SIG-M5 treated with dmso at 0.1 percent for 504 hours (cell line): ENCODE data around the gene FAM110A.
"Not testable (repeated sequence)": the region's sequence is repeated elsewhere in the genome, so short reads cannot be mapped to it uniquely, and the experiment has no call there.

Experiments
- DNase-seq: peaks from one replicate; lab custom pipeline; 2025; ENCODE audit not compliant: unreplicated experiment; lab: John Stamatoyannopoulos, UW

Gene FAM110A

GRCh38 chr20:822651-823573 is 10.6 kb upstream of the FAM110A start:
- DNase-seq = no peak

DNA sequence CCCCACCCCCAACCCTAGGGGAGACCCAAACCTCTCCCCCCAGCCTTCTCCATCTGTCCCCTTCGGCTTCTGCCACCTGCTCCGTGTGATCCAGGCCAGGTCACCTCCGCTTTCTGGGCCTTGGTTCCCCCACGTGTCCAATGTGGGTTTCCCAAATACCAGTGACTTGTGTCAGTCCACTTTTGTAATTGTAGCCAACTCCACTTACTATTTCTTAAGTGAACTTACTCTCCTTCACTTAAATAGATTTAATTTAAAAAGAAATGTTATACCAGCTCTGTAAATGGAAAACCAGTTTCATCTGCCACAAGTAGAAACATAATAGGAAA is 10.0 kb upstream of the FAM110A start:
- no peak for DNase-seq

DNA sequence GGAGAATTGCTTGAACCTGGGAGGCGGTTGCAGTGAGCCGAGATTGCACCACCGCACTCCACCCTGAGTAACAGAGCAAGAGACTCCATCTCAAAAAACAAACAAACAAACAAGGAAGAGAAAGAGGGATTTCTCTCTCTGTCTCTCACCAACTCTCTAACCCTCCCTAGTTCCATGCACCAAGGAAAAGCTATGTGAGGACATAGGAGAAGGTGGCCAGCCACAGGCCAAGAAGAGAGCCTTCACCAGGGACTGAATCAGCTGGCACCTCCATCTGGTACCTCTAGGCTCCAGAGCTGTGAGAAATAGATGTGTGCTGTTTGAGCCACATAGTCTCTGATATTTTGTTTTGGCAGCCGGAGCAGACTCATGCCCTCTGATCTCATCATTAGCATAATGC is 9.0 kb upstream of the FAM110A start:
- DNase-seq = no peak

- no peak for DNase-seq
These were observed 8.6 kb upstream of the FAM110A start for GRCh38 chr20:824916-825315.

GRCh38 chr20:825710-826421 is 7.6 kb upstream of the FAM110A start:
- no peak for DNase-seq

DNA sequence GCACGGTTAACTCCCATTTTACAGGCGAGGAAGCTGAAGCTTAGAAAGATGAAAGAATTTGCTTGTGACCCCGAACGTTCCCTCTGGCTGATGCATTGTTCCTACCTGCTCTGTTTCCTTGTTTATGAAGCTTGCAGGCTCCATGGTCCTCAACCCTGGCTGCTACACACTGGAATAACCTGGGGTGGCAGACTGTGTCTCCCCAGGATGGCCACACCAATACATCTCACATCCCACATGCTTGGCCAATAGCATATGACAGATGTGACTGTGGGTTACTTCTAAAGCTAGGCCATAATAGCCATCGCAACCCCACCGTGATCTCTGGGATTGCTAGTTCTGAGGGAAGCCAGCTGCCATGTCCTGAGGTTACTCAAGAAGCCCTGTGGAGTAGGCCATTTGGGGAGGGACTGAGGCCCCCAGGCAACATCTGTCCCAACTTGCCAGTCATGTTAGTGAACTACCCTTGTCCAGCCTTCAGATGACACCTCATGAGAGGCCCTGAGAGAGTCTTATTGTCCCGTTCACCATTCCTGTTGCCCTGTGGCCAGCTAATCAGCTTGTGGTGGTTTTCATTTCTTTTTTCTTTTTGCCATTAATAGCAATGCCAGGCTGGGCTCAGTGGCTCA is 6.7 kb upstream of the FAM110A start:
- no peak for DNase-seq

DNA sequence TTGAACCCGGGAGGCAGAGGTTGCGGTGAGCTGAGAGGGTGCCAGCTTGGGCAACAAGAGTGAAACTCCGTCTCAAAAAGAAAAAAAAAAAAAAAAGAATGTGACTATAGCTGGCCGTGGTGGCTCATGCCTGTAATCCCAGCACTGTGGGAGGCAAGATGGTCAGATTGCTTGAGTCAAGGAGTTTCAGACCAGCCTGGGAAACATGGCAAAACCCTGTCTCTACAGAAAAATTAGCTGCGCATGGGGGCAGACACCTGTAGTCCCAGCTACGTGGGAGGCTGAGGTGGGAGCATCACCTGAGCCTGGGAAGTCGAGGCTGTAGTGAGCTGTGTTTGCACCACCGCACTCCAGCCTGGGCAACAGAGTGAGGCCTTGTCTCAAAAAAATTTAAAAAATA is 5.5 kb upstream of the FAM110A start:
- not testable (repeated sequence) for DNase-seq

DNA sequence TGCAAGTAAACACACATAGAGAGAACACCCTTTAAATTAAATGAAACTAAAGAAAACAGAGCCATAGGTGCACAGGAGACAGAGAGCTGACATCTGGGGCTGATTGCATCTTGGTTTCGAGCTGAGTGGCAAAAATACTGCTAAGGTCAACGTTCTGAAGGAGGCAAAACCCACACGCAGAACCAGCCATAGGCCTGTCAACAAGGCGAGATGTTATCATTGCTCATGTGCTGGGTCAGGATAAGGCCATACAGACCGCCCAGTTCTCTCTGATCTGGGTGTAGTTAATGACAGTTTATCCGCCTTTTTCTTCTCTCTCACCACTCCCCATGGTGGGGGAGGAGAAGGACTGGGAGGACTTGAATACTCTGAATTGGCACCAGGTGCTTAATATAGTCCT is 4.5 kb upstream of the FAM110A start:
- DNase-seq = no peak

- DNase-seq = peak; percentile 27
These were observed 4.0 kb upstream of the FAM110A start for GRCh38 chr20:829551-829950.

DNA sequence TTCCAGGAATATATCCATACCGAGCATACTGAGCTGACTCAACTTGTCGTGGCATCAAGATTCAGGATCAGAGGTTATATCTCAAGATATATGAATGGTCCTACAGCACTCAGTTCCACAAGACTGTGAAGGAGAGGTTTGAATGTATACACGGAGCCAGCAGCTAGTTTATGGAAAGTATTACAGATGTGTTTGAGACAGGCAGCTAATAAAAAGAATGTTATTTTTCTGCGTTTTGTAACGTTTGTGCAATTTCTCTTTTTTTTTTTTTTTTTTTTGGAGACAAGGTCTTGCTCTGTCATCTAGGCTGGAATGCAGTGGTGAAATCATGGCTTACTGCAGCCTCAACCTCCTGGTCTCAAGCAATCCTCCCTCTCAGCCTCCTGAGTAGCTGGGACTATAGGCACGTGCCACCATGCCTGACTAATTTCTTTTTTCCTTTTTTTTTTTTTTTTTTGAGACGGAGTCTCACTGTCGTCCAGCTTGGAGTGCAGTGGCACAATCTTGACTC is 3.4 kb upstream of the FAM110A start:
- peak; percentile 30 for DNase-seq

DNA sequence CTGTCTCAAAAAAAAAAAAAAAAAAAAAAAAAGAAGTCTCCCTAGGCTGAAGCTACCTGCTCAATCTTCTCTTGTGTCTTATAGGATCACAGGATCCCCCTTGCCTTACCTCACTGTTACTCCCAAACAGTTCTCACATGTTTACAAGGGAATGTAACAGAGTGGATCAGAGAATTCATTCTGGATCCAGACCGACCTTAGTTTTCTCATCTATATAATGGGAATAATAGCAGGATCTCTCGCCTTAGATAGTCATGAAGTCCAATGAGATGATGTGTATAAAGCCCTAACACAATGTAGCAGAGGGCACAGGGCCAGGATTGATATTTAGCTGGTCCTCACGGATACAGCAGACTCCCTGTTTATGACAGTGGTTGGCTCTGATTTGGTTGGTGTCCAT is 2.3 kb upstream of the FAM110A start:
- no peak for DNase-seq

- DNase-seq = no peak
These were observed 1.6 kb upstream of the FAM110A start for GRCh38 chr20:831956-832355.

DNA sequence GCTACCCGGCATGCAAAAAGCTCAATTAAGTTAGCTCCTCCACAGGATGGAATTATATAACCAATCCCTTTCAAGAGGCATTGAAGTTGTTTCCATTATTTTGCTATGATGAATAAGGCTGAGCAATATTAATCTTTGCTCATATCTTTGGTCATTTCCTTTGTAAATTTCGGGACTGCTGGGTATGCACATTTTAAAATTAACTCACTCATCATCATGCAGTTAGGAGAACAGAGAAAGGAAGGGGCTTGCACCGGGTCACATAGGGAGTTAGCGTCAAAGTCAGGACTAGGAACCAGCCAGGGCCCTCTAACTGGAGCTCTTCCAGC is 430 bp upstream of the FAM110A start:
- no peak for DNase-seq

- DNase-seq = no peak
These were observed 734 bp downstream of the FAM110A start for GRCh38 chr20:834151-834746.

DNA sequence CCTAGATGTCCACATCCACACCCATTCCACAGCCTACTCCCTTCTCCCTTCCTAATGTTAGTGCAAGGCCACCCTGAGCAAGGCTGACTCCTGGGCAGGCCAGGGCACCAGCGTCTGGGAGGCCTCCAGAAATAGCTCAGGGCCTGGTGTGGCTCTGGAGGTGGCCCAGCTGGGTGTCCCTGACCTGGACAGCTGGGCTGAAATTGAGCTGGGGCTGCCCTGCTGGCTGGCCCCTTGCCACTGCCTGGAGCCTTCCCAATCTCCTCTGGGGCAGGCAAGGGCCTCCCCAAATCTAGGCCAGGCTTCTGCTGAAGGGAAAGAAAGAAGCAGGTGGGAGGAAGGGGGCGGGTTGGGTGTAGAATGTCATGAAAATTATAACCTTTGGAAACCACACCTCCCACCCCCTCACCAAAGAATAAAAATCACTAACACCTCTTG is 2.1 kb downstream of the FAM110A start:
- DNase-seq = no peak

GRCh38 chr20:836190-836589 is 2.7 kb downstream of the FAM110A start:
- no peak for DNase-seq

DNA sequence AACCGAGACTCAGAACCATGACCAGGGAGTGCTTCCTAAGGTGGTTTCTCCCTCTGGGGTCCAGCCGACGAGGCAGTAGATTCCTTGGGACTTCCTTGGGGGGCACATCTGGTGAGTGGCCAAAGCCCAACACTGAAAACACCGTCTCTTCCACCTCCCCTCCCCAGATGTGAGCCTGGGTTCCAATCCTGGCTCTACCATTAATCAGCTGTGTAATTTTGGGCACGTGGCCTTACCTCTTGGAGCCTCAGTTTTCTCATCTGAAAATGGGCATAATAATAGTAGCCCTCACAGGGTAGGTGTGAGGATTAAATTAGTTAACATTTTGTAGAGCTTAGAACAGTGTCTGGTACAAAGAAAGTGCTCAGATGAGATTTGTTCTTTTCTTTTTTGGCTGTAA is 5.5 kb downstream of the FAM110A start:
- no peak for DNase-seq

DNA sequence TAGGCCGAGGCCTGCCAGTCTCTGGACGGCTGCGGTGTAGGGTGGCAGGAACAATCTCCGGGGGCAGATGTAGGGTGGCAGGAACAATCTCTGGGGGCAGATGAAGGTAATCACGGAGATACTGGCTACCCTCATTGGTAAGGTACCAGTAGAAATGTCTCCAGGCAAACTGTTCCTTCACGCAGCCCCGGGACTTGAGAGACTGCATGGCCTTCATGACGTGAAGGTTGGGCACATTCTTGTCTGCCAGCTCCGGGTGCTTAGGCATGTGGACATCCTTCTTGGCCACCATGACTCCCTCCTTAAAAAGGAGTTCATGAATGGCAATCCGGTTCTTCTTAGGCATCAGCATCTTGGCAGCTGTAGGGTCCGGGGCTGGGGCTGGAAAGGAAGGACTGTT is 6.1 kb downstream of the FAM110A start:
- no peak for DNase-seq

DNA sequence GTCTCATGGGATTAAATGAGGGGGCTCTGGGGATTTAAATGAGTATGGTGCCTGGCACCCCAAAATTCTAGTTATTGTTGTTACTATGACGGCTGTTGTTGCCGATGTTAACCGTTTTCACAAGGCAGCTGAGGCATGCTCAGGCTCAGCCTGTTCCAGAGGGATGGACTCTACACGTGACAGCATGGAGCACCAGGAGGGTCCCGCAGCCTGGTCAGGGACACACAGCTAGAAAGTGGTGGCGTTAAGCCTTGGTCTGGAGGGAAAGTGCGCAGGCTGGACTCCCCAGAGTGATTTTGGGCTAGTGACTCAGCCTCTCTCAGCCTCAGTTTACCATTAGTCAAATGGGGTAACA is 7.0 kb downstream of the FAM110A start:
- DNase-seq = no peak

DNA sequence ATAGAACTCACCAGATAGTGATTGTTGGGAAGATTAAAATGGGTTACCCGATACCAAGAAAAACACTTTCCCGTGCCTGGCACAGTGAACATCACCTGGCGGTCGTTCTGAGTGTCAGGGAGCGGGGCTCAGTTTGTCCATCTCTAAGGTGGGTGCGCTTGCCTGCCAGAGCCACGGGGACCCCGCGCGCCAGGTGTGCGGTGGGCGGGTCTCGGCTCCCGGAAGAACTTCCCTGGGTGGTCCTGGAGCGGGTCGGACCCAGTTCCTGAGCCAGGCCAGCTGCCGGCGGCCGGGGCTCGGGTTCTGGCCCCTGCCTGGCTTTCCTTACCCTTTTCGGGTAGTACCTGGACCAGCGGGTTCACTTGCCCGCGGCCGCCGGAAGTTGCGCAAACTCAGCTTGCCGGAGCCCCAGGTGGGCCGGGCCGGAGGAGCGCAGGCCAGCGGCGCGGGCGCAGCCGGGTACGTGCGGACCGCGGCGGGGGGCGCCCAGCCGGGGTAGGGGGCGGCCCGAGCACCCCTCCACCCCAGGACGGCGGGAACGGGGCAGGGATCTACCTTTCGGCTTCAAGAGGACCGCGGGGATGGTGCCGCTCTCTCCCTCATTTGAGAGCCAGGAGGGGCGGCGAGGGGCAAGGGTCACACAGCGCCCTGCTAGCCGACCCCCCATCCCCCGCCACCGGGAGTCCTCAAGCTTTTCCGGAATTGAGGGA is 7.5 kb downstream of the FAM110A start:
- no peak for DNase-seq
